IMR-90 (cell line): ENCODE results near the gene SLC38A3. TPM values are rescaled to one million over a fixed set of nuclear protein-coding genes. Genes with fewer than 3 reads are reported as not detected.

Source experiments
- ATAC-seq: fragments of 200-7000 bp; cut with Tn5 transposase; 2 replicates; pipeline ENCODE4 v1.9.1; 2020; ENCODE audit warnings: low read depth, mild to moderate bottlenecking, moderate library complexity
- BruUV-seq: library from RNA; stranded (reverse); fragments of 400-500 nt; replicated peaks from 2 replicates; lab custom pipeline; 2021; lab: Mats Ljungman, UMichigan
- CTCF ChIA-PET: fragments of 300-600 bp; formaldehyde crosslinking; extraction: SDS; loops from one replicate; lab custom pipeline; 2021; ENCODE audit warnings: antibody characterized with exemption; lab: Yijun Ruan, JAX
- POLR2A ChIA-PET: fragments of 300-600 bp; sonication (Branson Sonifier 250); formaldehyde crosslinking; loops from one replicate; lab custom pipeline; 2022; ENCODE audit warnings: antibody characterized with exemption; ENCODE audit not compliant: unreplicated experiment; lab: Charles Lee
- DNase-seq: peaks from one replicate; pipeline ENCODE4 v3.0.0; 2013
- H2AFZ ChIP-seq: replicated peaks from 2 replicates; pipeline ENCODE3; 2013; ENCODE audit warnings: low read length, mild to moderate bottlenecking; ENCODE audit not compliant: poor library complexity
- H2AK5ac ChIP-seq: 2 replicates; pipeline ENCODE4 v1.6.1; 2013; ENCODE audit warnings: low read depth, low read length, inconsistent platforms
- H2AK9ac ChIP-seq: replicated peaks from 2 replicates; pipeline ENCODE3; 2013; ENCODE audit warnings: mild to moderate bottlenecking, low read depth, low read length, moderate library complexity; ENCODE audit not compliant: poor library complexity
- H2BK120ac ChIP-seq: 2 replicates; pipeline ENCODE4 v1.6.1; 2013; ENCODE audit warnings: low read depth, low read length, inconsistent platforms
- H2BK15ac ChIP-seq: 3 replicates; pipeline ENCODE4 v1.6.1; 2013; ENCODE audit warnings: low read depth, low read length, inconsistent platforms
- H2BK20ac ChIP-seq: 2 replicates; pipeline ENCODE4 v1.6.1; 2013; ENCODE audit warnings: low read depth, mild to moderate bottlenecking, inconsistent platforms, low read length, moderate library complexity
- H2BK5ac ChIP-seq: 2 replicates; pipeline ENCODE4 v1.6.1; 2013; ENCODE audit warnings: mild to moderate bottlenecking, low read depth, low read length, inconsistent platforms; ENCODE audit not compliant: poor library complexity, severe bottlenecking
- H3K14ac ChIP-seq: replicated peaks from 2 replicates; pipeline ENCODE4 v1.6.1; 2013; ENCODE audit warnings: low read depth, low read length, inconsistent platforms
- H3K18ac ChIP-seq: 2 replicates; pipeline ENCODE4 v1.6.1; 2013; ENCODE audit warnings: low read depth, low read length, control low read depth
- H3K23ac ChIP-seq: 2 replicates; pipeline ENCODE4 v1.6.1; 2013; ENCODE audit warnings: low read depth, low read length, inconsistent platforms
- H3K27ac ChIP-seq: 2 replicates; pipeline ENCODE4 v1.5.1; 2013; ENCODE audit warnings: mild to moderate bottlenecking, control low read depth, low read length; ENCODE audit not compliant: insufficient read depth
- H3K27me3 ChIP-seq: 2 replicates; pipeline ENCODE4 v1.6.1; 2013; ENCODE audit warnings: low read length; ENCODE audit not compliant: control insufficient read depth, insufficient read depth
- H3K36me3 ChIP-seq: 2 replicates; pipeline ENCODE4 v1.6.1; 2013; ENCODE audit warnings: low read length, mixed read lengths; ENCODE audit not compliant: control insufficient read depth, insufficient read depth
- H3K4ac ChIP-seq: 2 replicates; pipeline ENCODE4 v1.6.1; 2013; ENCODE audit warnings: low read depth, low read length, inconsistent platforms
- H3K4me1 ChIP-seq: 2 replicates; pipeline ENCODE4 v1.6.1; 2013; ENCODE audit warnings: low read length, mixed read lengths; ENCODE audit not compliant: control insufficient read depth, insufficient read depth
- H3K4me2 ChIP-seq: 2 replicates; pipeline ENCODE4 v1.6.1; 2013; ENCODE audit warnings: low read depth, mild to moderate bottlenecking, control low read depth, low read length, moderate library complexity
- H3K4me3 ChIP-seq: 2 replicates; pipeline ENCODE4 v1.5.1; 2013; ENCODE audit warnings: low read depth, mild to moderate bottlenecking, control low read depth, low read length, moderate library complexity; ENCODE audit not compliant: insufficient read depth
- H3K56ac ChIP-seq: 2 replicates; pipeline ENCODE4 v1.6.1; 2013; ENCODE audit warnings: low read length, inconsistent platforms; ENCODE audit not compliant: insufficient read depth; ENCODE audit errors: extremely low read depth
- H3K79me1 ChIP-seq, 2 experiments: 2 replicates each; pipeline ENCODE4 v1.6.1; 2013; ENCODE audit warnings: low read length in 2 of 2, inconsistent platforms in 1 of 2, low read depth in 1 of 2
- H3K9ac ChIP-seq: 2 replicates; pipeline ENCODE4 v1.6.1; 2013; ENCODE audit warnings: low read depth, low read length, control low read depth
- H3K9me1 ChIP-seq: 2 replicates; pipeline ENCODE4 v1.6.1; 2013; ENCODE audit warnings: low read length, inconsistent platforms; ENCODE audit not compliant: insufficient read depth
- H3K9me3 ChIP-seq: 2 replicates; pipeline ENCODE4 v1.6.1; 2013; ENCODE audit warnings: low read length; ENCODE audit not compliant: control insufficient read depth, insufficient read depth
- H4K20me1 ChIP-seq: 2 replicates; pipeline ENCODE4 v1.6.1; 2013; ENCODE audit warnings: low read length, inconsistent platforms; ENCODE audit not compliant: insufficient read depth
- H4K5ac ChIP-seq: 2 replicates; pipeline ENCODE4 v1.6.1; 2013; ENCODE audit warnings: mild to moderate bottlenecking, low read depth, low read length, control low read depth
- H4K8ac ChIP-seq, 2 experiments: 2 replicates each; pipeline ENCODE4 v1.6.1; 2013; ENCODE audit warnings: low read depth in 2 of 2, low read length in 2 of 2, control low read depth in 1 of 2, inconsistent platforms in 1 of 2
- H4K91ac ChIP-seq: 2 replicates; pipeline ENCODE4 v1.6.1; 2013; ENCODE audit warnings: low read depth, low read length, inconsistent platforms; ENCODE audit not compliant: insufficient read depth
- CEBPB ChIP-seq: IDR thresholded peaks from 2 replicates; pipeline ENCODE4 v1.6.1; 2012; ENCODE audit warnings: low read depth, low read length, improper control_type of control experiment
- CHD1 ChIP-seq: IDR thresholded peaks from 2 replicates; pipeline ENCODE4 v1.6.1; 2012; ENCODE audit warnings: low read depth, low read length, improper control_type of control experiment
- FOS ChIP-seq: fragments of 150-350 bp; IDR thresholded peaks from 2 replicates; pipeline ENCODE4 v1.6.1; 2016; ENCODE audit warnings: low read depth, low read length
- MAFK ChIP-seq: IDR thresholded peaks from 2 replicates; pipeline ENCODE4 v1.6.1; 2012; ENCODE audit warnings: low read depth, low read length, improper control_type of control experiment
- MXI1 ChIP-seq: IDR thresholded peaks from 2 replicates; pipeline ENCODE4 v1.6.1; 2012; ENCODE audit warnings: low read depth, mild to moderate bottlenecking, low read length, moderate library complexity, borderline replicate concordance
- POLR2A ChIP-seq: IDR thresholded peaks from 2 replicates; pipeline ENCODE4 v1.6.1; 2012; ENCODE audit warnings: mild to moderate bottlenecking, low read depth, low read length
- RAD21 ChIP-seq: IDR thresholded peaks from 2 replicates; pipeline ENCODE4 v1.6.1; 2012; ENCODE audit warnings: low read length, improper control_type of control experiment
- RFX5 ChIP-seq: IDR thresholded peaks from 2 replicates; pipeline ENCODE4 v1.8.0; 2012; ENCODE audit warnings: low read depth, mild to moderate bottlenecking, low read length, moderate library complexity
- SMC3 ChIP-seq: fragments of 150-350 bp; IDR thresholded peaks from 2 replicates; pipeline ENCODE4 v1.6.1; 2016; ENCODE audit warnings: low read depth, mild to moderate bottlenecking, antibody characterized with exemption, low read length, moderate library complexity
- whole genome bisulfite sequencing, 2 experiments: methylation state at CpG; one replicate each; pipeline versions ENCODE4 v1.1.5 to v1.1.7; 2013; ENCODE audit warnings: missing lambda C conversion rate in 2 of 2; ENCODE audit not compliant: insufficient read length in 1 of 2; ENCODE audit errors: extremely low coverage in 2 of 2; 5-methylcytosine and 5-hydroxymethylcytosine counted together
- dilution Hi-C: fragments of 300-500 bp; cut with HindIII; formaldehyde crosslinking; loops from one replicate; pipeline ENCODE4 v1.14.3; 2018; ENCODE audit warnings: low sequenced_read_pairs; ENCODE audit not compliant: unreplicated experiment
- in situ Hi-C: fragments of 300-500 bp; cut with MboI; formaldehyde crosslinking; loops from 3 replicates; pipeline ENCODE4 v1.14.3; 2019; ENCODE audit warnings: low sequenced_read_pairs, inconsistent platforms, mixed read lengths
- intact Hi-C: fragments of 100-400 bp; cut with micrococcal nuclease; formaldehyde crosslinking; loops from 2 replicates; pipeline ENCODE4 v1.10.0; 2022
- polyA plus RNA-seq, 3 experiments: library from polyadenylated mRNA; depleted of rRNA; stranded (reverse); fragments of >200 nt; gene quantifications; 2 replicates each; pipeline ENCODE4 v1.2.3, GENCODE V29; 2012; ENCODE audit warnings: low replicate concordance in 1 of 3
- total RNA-seq: library from RNA; depleted of rRNA; stranded (reverse); fragments of >200 nt; gene quantifications from 2 replicates; pipeline ENCODE4 v1.2.3, GENCODE V29; 2012
- TF ChIP-seq, protein P1 (sequence below): fragments of 150-350 bp; IDR thresholded peaks from 2 replicates; pipeline ENCODE4 v1.6.1; 2016; ENCODE audit warnings: low read depth, mild to moderate bottlenecking, low read length, moderate library complexity, borderline replicate concordance
- TF ChIP-seq, protein P2 (sequence below): fragments of 150-350 bp; IDR thresholded peaks from 2 replicates; pipeline ENCODE4 v1.6.1; 2017; ENCODE audit warnings: mild to moderate bottlenecking, antibody characterized with exemption, low read length, low read depth

Gene SLC38A3
- total and polyA plus RNA-seq, 2 of the 4 experiments (the other 2 are of a cell fraction) = 0.12 to 0.36 TPM

GRCh38 chr3:50230104-50230793 lies 25.2 kb downstream of the SLC38A3 start:
- ChIA-PET POLR2A (no interaction called here), CTCF (no interaction called here)
- Histone ChIP-seq H3K27ac (no peak overlapping the region), H2AFZ (peak overlapping the region; percentile 58), H4K91ac (no peak overlapping the region), H2AK9ac (peak overlapping the region; percentile 76), H3K79me1 (peaks cover 0 to 18% of the 10 kb centered on the region in 2 experiments; a peak in 2 of 4 replicates), H3K9me3 (no peaks in the 10 kb centered on the region), H3K14ac (no peak overlapping the region), H3K36me3 (no peaks in the 10 kb centered on the region), H4K5ac (no peak overlapping the region), H3K4me3 (no peak overlapping the region), H3K18ac (no peak overlapping the region), H2BK20ac (no peak overlapping the region), H3K23ac (no peak overlapping the region), H2BK5ac (no peak overlapping the region), H3K4ac (no peak overlapping the region), H3K4me2 (no peak overlapping the region), H2AK5ac (no peak overlapping the region; the same call in 1 of the 2 replicates), H3K9ac (no peak overlapping the region), H4K20me1 (no peaks in the 10 kb centered on the region), H2BK15ac (no peak overlapping the region; the same call in 2 of the 3 replicates), H4K8ac (no peak overlapping the region), H3K27me3 (no peaks in the 10 kb centered on the region), H2BK120ac (no peak overlapping the region), H3K4me1 (peaks cover 7% of the 10 kb centered on the region), H3K9me1 (peaks cover 9% of the 10 kb centered on the region; the same call in 1 of the 2 replicates), H3K56ac (no peak overlapping the region)
- TF ChIP-seq FOS = no peak
- TF ChIP-seq, protein P1, sequence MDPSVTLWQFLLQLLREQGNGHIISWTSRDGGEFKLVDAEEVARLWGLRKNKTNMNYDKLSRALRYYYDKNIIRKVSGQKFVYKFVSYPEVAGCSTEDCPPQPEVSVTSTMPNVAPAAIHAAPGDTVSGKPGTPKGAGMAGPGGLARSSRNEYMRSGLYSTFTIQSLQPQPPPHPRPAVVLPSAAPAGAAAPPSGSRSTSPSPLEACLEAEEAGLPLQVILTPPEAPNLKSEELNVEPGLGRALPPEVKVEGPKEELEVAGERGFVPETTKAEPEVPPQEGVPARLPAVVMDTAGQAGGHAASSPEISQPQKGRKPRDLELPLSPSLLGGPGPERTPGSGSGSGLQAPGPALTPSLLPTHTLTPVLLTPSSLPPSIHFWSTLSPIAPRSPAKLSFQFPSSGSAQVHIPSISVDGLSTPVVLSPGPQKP = no peak
- TF ChIP-seq POLR2A = no peak
- no peak for TF ChIP-seq RFX5
- no peak for TF ChIP-seq CEBPB
- TF ChIP-seq RAD21 = no peak
- TF ChIP-seq MXI1 = no peak
- TF ChIP-seq CHD1 = no peak
- no peak for TF ChIP-seq SMC3
- TF ChIP-seq MAFK = no peak
- TF ChIP-seq, protein P2, sequence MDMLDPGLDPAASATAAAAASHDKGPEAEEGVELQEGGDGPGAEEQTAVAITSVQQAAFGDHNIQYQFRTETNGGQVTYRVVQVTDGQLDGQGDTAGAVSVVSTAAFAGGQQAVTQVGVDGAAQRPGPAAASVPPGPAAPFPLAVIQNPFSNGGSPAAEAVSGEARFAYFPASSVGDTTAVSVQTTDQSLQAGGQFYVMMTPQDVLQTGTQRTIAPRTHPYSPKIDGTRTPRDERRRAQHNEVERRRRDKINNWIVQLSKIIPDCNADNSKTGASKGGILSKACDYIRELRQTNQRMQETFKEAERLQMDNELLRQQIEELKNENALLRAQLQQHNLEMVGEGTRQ = no peak
- no peak for DNase-seq
- 81% methylated on average over 6 of the region's 8 CpGs; no CpG with 5 or more reads in 1 of the 2 experiments for WGBS, 2 experiments
- dilution Hi-C loops = no loop called here
- BruUV-seq = no TSS peak
- intact Hi-C loops = no loop called here
- ATAC-seq = no peak
- in situ Hi-C loops = no loop called here
